ENCODE results near the gene MOXD1.

The MOXD1 gene

GRCh38 chr6:132361101-132361500 lies 40.2 kb downstream of the MOXD1 start:
- H3K9me2 ChIP-seq (ENCODE audit: low read depth, low read length), result no peaks in the 10 kb centered on the region

GRCh38 chr6:132359886-132360285 lies 41.4 kb downstream of the MOXD1 start:
- peak overlapping the region; percentile 81 for H3K27ac ChIP-seq (ENCODE audit: low read depth, low read length, poor library complexity, severe bottlenecking)

More at GRCh38 chr6:132361101-132361500, 40.2 kb downstream of the MOXD1 start:
- Histone ChIP-seq H3K4me1 (ENCODE audit: insufficient read depth, low read length, severe bottlenecking) (peaks cover 85% of the 10 kb centered on the region), H3K27me3 (ENCODE audit: insufficient read depth, low read length) (no peaks in the 10 kb centered on the region), H3K9me3 (ENCODE audit: low read length) (no peaks in the 10 kb centered on the region), H3K9ac (ENCODE audit: low read length) (no peak overlapping the region), H3K79me2 (ENCODE audit: insufficient read depth, low read length) (no peaks in the 10 kb centered on the region), H3K4me3 (ENCODE audit: low read depth, low read length, poor library complexity, severe bottlenecking) (no peak overlapping the region), H2AFZ (ENCODE audit: low read length) (no peak overlapping the region; the same call in 1 of the 2 replicates), H3K27ac (ENCODE audit: low read depth, low read length, poor library complexity, severe bottlenecking) (peak overlapping the region; percentile 81), H3F3A (ENCODE audit: insufficient read depth, low read length) (0 out of 2 replicates have a peak, but pooled peaks cover 3% of the 10 kb centered on the region), H3K4me2 (ENCODE audit: low read length) (no peak overlapping the region; the same call in 1 of the 2 replicates), H3K36me3 (ENCODE audit: insufficient read depth, low read length) (no peaks in the 10 kb centered on the region), H4K20me1 (ENCODE audit: insufficient read depth, low read length) (no peaks in the 10 kb centered on the region)
- TF ChIP-seq EZH2 (IDR thresholded peaks at IDR 0.05; ENCODE audit: borderline replicate concordance, low read length), result no peak
- TF ChIP-seq CTCF (IDR thresholded peaks at IDR 0.05; ENCODE audit: low read length), result no peak

GRCh38 chr6:132357120-132357519 lies 44.2 kb downstream of the MOXD1 start:
- H3K27ac ChIP-seq (ENCODE audit: low read depth, low read length, poor library complexity, severe bottlenecking), result peak overlapping the region; percentile 87
- no peaks in the 10 kb centered on the region for H3F3A ChIP-seq (ENCODE audit: insufficient read depth, low read length)
- no peaks in the 10 kb centered on the region for H3K79me2 ChIP-seq (ENCODE audit: insufficient read depth, low read length)
- no peaks in the 10 kb centered on the region for H3K27me3 ChIP-seq (ENCODE audit: insufficient read depth, low read length)
- H3K4me3 ChIP-seq (ENCODE audit: low read depth, low read length, poor library complexity, severe bottlenecking), result no peak overlapping the region
- no peaks in the 10 kb centered on the region for H3K9me2 ChIP-seq (ENCODE audit: low read depth, low read length)
- no peaks in the 10 kb centered on the region for H4K20me1 ChIP-seq (ENCODE audit: insufficient read depth, low read length)
- H3K36me3 ChIP-seq (ENCODE audit: insufficient read depth, low read length), result no peaks in the 10 kb centered on the region
- H3K9ac ChIP-seq (ENCODE audit: low read length), result no peak overlapping the region; the same call in 1 of the 2 replicates
- H3K9me3 ChIP-seq (ENCODE audit: low read length), result no peaks in the 10 kb centered on the region; the same call in 1 of the 2 replicates
- H2AFZ ChIP-seq (ENCODE audit: low read length), result no peak overlapping the region
- TF ChIP-seq EZH2 (IDR thresholded peaks at IDR 0.05; ENCODE audit: borderline replicate concordance, low read length) (no peak), CTCF (IDR thresholded peaks at IDR 0.05; ENCODE audit: low read length) (no peak)
- H3K4me2 ChIP-seq (ENCODE audit: low read length), result 0 out of 2 replicates have a peak overlapping the region, but pooled peaks have one; percentile 4
- H3K4me1 ChIP-seq (ENCODE audit: insufficient read depth, low read length, severe bottlenecking), result peaks cover 82% of the 10 kb centered on the region

More at GRCh38 chr6:132359886-132360285, 41.4 kb downstream of the MOXD1 start:
- no peak overlapping the region for H3K4me3 ChIP-seq (ENCODE audit: low read depth, low read length, poor library complexity, severe bottlenecking)
- 0 out of 2 replicates have a peak, but pooled peaks cover 3% of the 10 kb centered on the region for H3F3A ChIP-seq (ENCODE audit: insufficient read depth, low read length)
- H4K20me1 ChIP-seq (ENCODE audit: insufficient read depth, low read length), result no peaks in the 10 kb centered on the region
- peak overlapping the region; percentile 6; the same call in 1 of the 2 replicates for H2AFZ ChIP-seq (ENCODE audit: low read length)
- H3K9me3 ChIP-seq (ENCODE audit: low read length), result no peaks in the 10 kb centered on the region
- no peaks in the 10 kb centered on the region for H3K36me3 ChIP-seq (ENCODE audit: insufficient read depth, low read length)
- no peak overlapping the region for H3K4me2 ChIP-seq (ENCODE audit: low read length)
- peaks cover 85% of the 10 kb centered on the region for H3K4me1 ChIP-seq (ENCODE audit: insufficient read depth, low read length, severe bottlenecking)
- TF ChIP-seq EZH2 (IDR thresholded peaks at IDR 0.05; ENCODE audit: borderline replicate concordance, low read length) (no peak), CTCF (IDR thresholded peaks at IDR 0.05; ENCODE audit: low read length) (no peak)
- no peaks in the 10 kb centered on the region for H3K9me2 ChIP-seq (ENCODE audit: low read depth, low read length)
- H3K9ac ChIP-seq (ENCODE audit: low read length), result no peak overlapping the region
- no peaks in the 10 kb centered on the region for H3K79me2 ChIP-seq (ENCODE audit: insufficient read depth, low read length)
- no peaks in the 10 kb centered on the region for H3K27me3 ChIP-seq (ENCODE audit: insufficient read depth, low read length)

Measured in OCI-LY1 (cell line).